Peyer's patch (tissue), 4 donors: ENCODE results near the gene NMUR1.

Experiments
- POLR2A ChIP-seq, 2 donors: fragments of 450-650 bp; IDR thresholded peaks; one replicate each; pipeline ENCODE4 v1.5.1; 2017; ENCODE audit warnings: antibody characterized with exemption in 2 of 2, mild to moderate bottlenecking in 2 of 2, moderate library complexity in 2 of 2
- TF ChIP-seq, protein P1 (sequence below), 6 experiments: fragments of 450-650 bp in 4 of 6; fragments of 200-600 bp in 2 of 6; sonication (generic) in 1 of 6; IDR thresholded peaks; one replicate each; pipeline ENCODE4 v1.5.1; 2017 to 2019; ENCODE audit warnings: antibody characterized with exemption in 6 of 6, mild to moderate bottlenecking in 3 of 6, moderate library complexity in 1 of 6

DNA sequence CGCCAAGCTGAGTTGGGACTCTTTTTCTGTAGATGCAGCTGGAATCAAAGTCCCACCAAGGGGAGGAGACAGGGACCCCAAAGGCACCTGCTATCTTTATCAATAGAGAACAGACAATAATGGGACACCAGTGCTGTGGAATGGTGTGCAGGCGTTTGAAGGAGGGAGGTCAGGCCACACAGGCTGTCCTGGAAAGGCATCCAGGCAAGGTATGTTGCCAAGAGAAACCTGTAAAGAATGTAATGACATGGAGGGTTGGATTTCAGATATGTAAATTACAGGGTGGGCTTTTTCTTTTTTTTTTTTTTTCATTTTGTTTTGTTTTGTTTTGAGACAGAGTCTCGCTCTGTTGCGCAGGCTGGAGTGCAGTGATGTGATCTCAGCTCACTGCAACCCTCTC is 9.7 kb upstream of the NMUR1 start:
- TF ChIP-seq, protein P1, sequence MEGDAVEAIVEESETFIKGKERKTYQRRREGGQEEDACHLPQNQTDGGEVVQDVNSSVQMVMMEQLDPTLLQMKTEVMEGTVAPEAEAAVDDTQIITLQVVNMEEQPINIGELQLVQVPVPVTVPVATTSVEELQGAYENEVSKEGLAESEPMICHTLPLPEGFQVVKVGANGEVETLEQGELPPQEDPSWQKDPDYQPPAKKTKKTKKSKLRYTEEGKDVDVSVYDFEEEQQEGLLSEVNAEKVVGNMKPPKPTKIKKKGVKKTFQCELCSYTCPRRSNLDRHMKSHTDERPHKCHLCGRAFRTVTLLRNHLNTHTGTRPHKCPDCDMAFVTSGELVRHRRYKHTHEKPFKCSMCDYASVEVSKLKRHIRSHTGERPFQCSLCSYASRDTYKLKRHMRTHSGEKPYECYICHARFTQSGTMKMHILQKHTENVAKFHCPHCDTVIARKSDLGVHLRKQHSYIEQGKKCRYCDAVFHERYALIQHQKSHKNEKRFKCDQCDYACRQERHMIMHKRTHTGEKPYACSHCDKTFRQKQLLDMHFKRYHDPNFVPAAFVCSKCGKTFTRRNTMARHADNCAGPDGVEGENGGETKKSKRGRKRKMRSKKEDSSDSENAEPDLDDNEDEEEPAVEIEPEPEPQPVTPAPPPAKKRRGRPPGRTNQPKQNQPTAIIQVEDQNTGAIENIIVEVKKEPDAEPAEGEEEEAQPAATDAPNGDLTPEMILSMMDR (IDR thresholded peaks at IDR 0.05), result no peak
- no peak for TF ChIP-seq POLR2A (IDR thresholded peaks at IDR 0.05)
